ENCODE data around the gene PAIP2.

PAIP2 gene

DNA sequence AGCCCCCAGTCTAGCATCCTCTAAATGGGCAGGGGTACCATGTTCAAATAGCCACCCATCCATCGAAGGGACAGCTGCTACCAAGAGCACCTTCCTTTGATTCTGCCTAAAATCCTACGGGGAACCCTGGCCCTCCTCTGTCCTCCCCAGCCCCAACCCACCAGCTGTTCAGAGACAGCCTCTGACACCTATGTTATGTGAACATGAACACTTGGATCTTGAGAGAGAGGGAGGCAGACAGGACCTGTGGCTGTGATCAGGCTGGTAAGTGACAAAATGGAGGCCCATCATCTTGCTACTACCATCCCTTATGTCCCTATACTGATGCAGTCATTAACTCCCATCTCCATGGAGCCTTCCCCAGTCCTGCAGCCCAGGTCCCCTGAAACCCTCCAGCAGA lies 33.3 kb downstream of the PAIP2 start:
- peak overlapping the region; percentile 88 for H3K27ac ChIP-seq
- TF ChIP-seq, protein P1, sequence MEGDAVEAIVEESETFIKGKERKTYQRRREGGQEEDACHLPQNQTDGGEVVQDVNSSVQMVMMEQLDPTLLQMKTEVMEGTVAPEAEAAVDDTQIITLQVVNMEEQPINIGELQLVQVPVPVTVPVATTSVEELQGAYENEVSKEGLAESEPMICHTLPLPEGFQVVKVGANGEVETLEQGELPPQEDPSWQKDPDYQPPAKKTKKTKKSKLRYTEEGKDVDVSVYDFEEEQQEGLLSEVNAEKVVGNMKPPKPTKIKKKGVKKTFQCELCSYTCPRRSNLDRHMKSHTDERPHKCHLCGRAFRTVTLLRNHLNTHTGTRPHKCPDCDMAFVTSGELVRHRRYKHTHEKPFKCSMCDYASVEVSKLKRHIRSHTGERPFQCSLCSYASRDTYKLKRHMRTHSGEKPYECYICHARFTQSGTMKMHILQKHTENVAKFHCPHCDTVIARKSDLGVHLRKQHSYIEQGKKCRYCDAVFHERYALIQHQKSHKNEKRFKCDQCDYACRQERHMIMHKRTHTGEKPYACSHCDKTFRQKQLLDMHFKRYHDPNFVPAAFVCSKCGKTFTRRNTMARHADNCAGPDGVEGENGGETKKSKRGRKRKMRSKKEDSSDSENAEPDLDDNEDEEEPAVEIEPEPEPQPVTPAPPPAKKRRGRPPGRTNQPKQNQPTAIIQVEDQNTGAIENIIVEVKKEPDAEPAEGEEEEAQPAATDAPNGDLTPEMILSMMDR (conservative IDR thresholded peaks at IDR 0.05): no peak

DNA sequence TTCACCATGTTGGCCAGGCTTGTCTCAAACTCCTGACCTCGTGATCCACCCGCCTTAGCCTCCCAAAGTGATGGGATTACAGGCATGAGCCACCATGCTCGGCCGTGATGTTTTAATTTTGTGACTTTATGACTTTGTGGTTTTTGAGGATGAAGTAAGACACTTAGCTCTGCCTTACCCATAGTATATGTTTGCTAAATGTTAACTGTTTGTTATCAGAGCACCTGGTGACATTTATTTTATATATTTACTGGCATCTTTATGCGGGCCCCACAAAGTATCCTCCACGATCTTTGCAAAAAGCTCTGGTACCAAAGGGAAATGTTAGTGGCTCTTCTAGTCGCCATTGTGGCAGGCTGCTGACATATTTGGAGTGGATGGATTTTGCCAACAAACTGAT lies 34.7 kb downstream of the PAIP2 start:
- TF ChIP-seq, protein P1 (conservative IDR thresholded peaks at IDR 0.05): no peak
- H3K27ac ChIP-seq: peak overlapping the region; percentile 88; the same call in 1 of the 2 replicates

DNA sequence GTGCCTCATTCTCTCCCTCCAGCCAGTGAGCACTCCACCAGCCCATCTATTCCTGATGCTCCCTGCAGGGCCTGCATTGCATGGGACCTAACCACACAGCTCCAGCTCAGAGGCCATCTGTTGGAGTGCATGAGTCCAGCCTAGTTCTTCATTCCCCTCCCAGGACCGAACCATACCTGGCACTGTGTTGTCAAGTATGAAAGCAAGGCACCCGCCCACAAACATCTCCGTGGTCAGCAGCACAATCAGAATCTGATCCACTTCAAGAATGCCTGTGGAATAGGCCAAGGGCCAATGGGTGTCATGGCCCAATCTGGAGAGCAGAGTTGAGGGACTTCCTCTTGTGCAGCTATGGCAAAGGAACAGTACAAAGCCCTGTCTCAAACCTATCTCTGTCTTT lies 35.6 kb downstream of the PAIP2 start:
- TF ChIP-seq, protein P1 (conservative IDR thresholded peaks at IDR 0.05): no peak
- H3K27ac ChIP-seq: no peak overlapping the region

DNA sequence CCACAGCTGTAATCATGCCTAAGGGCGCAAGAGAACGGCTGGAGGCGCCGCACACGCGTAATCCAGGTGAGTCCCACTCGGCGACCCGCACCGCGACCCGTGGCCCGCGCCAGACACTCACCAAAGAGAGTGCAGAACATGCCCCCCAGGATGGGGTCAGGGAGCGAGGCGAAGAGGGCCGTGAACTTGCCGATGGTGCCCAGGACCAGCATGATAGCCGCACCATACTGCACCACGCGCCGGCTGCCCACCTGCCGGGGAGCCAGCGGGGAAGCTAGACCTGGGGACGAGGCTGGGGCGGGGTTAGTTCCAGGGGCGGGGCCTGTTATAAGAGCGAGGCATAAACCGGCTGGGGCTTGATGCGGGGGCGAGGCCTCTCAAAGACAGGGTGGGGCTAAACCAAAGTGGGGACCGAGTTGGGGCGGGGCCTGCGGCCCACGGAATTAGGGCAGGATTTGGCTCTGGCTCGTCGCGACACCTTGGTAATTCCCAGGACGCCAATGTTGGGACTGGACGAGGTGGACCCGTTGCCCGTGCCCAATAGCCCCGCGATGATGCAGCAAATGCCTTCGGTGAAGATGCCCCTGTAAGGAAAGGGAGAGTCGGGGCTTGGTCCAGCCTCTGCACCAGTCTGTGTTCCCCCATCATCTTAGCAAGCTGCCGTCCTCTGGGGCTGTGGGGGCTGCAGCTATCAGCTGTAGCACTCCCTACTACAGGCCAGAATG lies 36.6 kb downstream of the PAIP2 start:
- TF ChIP-seq, protein P1 (conservative IDR thresholded peaks at IDR 0.05): no peak
- no peak overlapping the region for H3K27ac ChIP-seq

DNA sequence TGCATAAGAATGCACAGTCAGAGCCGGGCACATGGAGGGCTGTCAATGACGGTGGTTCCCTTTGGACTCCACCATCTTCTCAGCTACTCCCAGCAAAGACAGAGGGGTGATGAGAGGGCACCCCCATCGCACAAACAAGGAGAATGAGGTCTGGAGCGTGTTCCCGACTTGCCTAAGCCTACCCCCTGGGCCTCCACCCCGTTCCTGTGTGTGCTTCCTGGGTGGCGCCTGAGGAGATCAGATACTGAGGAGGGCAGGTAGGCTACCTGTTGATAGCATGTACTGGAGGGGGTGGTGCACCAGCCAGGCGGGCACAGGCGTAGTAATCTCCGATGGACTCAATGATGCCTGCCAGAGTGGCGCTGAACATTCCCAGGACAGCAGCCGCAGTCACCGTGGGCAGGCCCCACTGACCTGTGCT lies 37.3 kb downstream of the PAIP2 start:
- H3K27ac ChIP-seq: no peak overlapping the region
- TF ChIP-seq, protein P1 (conservative IDR thresholded peaks at IDR 0.05): no peak

DNA sequence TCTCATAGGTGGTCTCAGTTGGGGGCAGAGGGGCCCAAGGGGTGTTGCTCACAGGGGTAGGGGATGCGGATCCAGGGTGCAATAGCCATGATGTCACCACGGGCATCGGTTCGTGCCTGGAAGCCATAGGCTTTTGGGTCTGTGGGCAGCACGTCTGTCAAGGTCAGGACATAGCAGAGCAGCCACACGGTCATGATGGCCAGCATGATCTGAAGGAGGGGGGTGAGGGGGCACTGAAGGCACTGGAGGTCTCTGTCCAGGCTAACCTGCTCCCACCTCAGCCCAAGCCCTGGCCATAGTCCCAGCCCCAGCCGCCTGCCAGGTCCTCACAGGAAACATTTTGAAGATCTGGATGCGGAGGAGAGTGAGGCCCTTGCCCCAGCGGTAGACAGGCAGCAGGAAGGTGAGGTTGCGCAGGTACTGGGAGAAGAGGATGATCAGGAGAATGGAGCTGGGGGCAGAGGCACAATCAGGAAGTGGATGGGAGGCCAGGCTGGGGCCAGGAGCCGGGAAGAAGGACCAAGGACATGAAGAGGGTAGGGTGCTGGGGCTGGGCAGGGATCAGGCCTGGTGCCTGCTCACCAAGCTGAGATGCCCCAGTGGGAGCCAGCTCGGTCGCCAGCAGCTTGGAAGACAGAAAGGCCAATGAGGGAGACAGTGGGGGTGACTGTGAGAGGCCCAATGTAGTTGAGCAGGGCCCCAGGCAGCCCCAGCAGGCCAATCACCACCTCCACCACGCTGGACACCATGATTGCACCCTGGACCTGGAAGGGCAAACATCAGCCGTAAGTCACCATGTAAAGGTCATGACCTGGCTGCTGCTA lies 38.2 kb downstream of the PAIP2 start:
- H3K27ac ChIP-seq: no peak overlapping the region
- TF ChIP-seq, protein P1 (conservative IDR thresholded peaks at IDR 0.05): no peak
